Measurements from ENCODE around the gene RPGRIP1. TPM values are rescaled to one million over a fixed set of nuclear protein-coding genes. Genes with fewer than 3 reads are reported as not detected.
"Not testable (repeated sequence)": the region's sequence is repeated elsewhere in the genome, so short reads cannot be mapped to it uniquely, and the experiment has no call there.

RPGRIP1 gene
- total RNA-seq, 2 experiments from 2014 or later, result not detected

DNA sequence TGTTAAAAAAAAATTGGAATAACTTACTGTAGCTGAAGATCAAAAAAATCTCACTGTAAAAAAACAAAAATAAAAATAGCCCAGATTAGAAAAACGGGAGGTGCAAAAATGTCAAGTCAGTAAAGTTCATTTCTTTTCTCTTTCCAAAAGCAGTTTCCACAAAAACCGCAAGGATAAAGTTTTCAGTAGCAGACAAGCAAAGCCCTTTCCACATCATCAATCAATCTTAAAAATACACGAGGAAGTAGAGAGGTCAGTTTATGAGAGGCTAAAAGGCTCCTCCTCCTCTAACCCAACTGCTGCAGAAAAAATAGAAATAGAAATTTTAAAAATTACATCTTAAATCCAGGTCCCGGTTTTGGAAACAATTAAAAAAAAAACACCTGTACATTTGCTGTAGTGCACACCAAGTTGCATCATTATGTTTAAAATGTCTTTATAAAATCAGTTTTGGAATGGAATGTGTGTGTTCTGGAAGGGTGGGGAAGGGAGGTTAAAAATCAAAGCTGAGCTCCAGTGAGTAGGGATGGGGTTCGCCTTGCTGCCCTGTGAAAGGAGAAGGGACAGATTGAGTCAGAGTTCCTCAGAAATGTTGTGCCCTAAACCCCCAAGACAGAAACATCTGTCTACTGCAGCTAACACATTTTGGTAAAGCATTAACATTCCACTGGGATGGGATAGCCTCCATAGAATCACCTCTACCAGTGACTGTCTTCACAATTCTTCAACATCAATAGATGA lies 16.4 kb upstream of the RPGRIP1 start:
- DNase-seq, result no peak
- ChIA-PET CTCF (interaction anchor here (0.7 to 1.4 kb wide), 2 partner anchors 8 to 9 kb away, joined by 3 to 4 read pairs; no protein-coding TSS in a partner anchor), POLR2A (no interaction called here)
- H3K36me3 Mint-ChIP-seq (ENCODE audit: low read depth), result peaks cover 85% of the 10 kb centered on the region
- no peaks in the 10 kb centered on the region for H3K9me3 Mint-ChIP-seq
- peak overlapping the region; percentile 87 for H3K27ac Mint-ChIP-seq
- peak overlapping the region; percentile 100 for H3K4me3 Mint-ChIP-seq
- no peaks in the 10 kb centered on the region for H3K27me3 Mint-ChIP-seq
- peaks cover 77% of the 10 kb centered on the region for H3K4me1 Mint-ChIP-seq

DNA sequence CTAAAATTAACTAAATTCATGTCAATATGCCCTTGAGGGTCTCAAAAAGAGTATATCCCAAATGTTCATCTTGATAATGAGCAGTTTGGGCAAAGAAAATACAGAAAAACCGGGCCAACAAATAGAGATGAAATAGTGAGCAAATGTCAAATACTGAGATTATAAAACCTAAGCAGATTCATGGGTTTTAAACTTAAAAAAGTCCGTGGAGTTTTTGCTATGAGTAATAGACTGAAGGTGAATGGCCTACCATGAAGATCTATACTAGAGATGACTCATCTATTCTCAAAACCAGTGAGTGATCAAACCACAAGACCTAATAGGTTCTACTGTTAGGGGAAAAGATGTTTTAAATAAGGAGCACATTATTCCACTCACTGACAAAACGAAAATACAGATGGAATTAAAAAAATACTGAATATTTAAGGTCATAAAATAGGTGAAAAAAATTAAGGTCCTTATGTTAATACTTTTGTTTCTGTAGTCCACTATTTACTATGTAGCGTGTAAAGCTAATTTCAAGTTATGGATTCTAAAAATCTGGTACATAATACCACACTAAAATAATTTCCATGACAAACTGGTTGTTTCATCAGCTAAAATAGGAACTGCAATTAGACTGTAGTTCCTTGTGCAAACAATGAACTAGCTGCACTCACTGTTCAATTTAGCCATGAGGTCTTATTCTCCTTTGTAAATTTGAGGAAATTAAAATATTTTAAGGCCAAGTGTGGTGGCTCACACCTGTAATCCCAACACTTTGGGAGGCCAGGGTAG lies 15.7 kb upstream of the RPGRIP1 start:
- Mint-ChIP-seq H3K4me3 (peak overlapping the region; percentile 100), H3K4me1 (peaks cover 69% of the 10 kb centered on the region), H3K27ac (peak overlapping the region; percentile 87), H3K9me3 (no peaks in the 10 kb centered on the region), H3K36me3 (ENCODE audit: low read depth) (peaks cover 84% of the 10 kb centered on the region), H3K27me3 (no peaks in the 10 kb centered on the region)
- DNase-seq, result no peak
- ChIA-PET POLR2A (no interaction called here), CTCF (interaction anchor here (0.6 to 1.9 kb wide), 4 partner anchors 10 to 62 kb away, joined by 3 to 5 read pairs (median 4); no protein-coding TSS in a partner anchor)

DNA sequence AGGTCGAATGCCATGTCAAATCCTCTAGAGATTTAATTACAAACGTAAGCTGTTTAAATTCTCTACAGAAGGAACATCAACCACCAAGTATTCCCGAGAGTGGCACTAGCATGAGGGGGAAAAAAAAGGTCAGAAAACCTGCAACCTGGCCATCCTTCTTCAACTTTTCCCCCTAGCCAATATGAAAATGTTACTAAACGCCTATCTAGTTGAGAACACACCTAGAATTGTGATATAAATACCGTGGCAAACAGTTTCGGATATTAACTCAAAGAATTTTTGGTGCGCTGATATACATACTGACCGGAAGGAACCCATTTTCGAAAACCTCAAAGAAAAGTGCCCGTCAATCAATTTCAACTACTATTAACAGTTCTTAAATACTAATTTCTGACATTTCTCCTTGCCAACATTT lies 12.4 kb upstream of the RPGRIP1 start:
- H3K4me3 Mint-ChIP-seq, result peak overlapping the region; percentile 100
- no peak for DNase-seq
- no peaks in the 10 kb centered on the region for H3K27me3 Mint-ChIP-seq
- peaks cover 71% of the 10 kb centered on the region for H3K36me3 Mint-ChIP-seq (ENCODE audit: low read depth)
- ChIA-PET CTCF (interaction anchor here (1.5 kb wide), 1 partner anchor 100 kb away, joined by 4 read pairs; no protein-coding TSS in a partner anchor), POLR2A (no interaction called here)
- peaks cover 56% of the 10 kb centered on the region for H3K4me1 Mint-ChIP-seq
- H3K27ac Mint-ChIP-seq, result peak overlapping the region; percentile 100
- H3K9me3 Mint-ChIP-seq, result no peaks in the 10 kb centered on the region

DNA sequence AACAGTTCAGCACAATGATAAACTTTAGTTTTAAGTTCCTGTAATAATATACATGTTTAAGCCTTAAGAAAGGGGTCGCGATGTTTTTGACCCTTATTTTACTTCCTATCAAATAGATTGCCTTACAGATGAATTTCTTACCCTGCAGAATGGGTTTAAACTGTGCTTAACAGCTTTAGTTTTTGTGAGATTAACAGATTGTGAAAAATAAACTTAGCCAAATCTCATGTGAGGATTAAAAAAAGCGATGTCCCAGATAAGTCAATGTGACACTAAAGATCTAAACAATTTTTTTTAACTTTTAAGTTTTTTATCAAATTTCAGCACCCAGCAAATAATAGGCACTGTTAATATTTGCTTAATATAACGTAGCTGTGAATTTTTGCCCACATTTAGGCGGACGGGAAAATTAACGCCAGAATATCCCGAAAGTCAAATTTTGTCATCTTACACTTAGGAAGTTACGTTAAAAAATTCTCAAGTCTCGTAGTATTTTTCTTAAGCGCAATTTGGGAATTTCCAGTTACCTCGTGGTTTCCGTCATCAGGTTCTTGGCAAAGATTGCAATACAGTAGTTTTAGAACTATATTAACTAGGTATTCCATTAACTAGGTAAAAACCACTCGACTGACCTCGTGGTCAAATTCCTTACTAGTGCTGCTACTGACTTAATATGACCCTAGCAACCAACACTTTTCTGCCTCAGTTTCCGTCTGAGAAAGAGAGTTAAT lies 11.8 kb upstream of the RPGRIP1 start:
- H3K36me3 Mint-ChIP-seq (ENCODE audit: low read depth), result peaks cover 66% of the 10 kb centered on the region
- no peak for DNase-seq
- CTCF ChIA-PET, result interaction anchor here (1.5 kb wide), 1 partner anchor 100 kb away, joined by 4 read pairs; no protein-coding TSS in a partner anchor
- no peaks in the 10 kb centered on the region for H3K9me3 Mint-ChIP-seq
- peaks cover 50% of the 10 kb centered on the region for H3K4me1 Mint-ChIP-seq
- POLR2A ChIA-PET, result no interaction called here
- H3K27me3 Mint-ChIP-seq, result no peaks in the 10 kb centered on the region
- H3K4me3 Mint-ChIP-seq, result peak overlapping the region; percentile 100
- peak overlapping the region; percentile 100 for H3K27ac Mint-ChIP-seq

DNA sequence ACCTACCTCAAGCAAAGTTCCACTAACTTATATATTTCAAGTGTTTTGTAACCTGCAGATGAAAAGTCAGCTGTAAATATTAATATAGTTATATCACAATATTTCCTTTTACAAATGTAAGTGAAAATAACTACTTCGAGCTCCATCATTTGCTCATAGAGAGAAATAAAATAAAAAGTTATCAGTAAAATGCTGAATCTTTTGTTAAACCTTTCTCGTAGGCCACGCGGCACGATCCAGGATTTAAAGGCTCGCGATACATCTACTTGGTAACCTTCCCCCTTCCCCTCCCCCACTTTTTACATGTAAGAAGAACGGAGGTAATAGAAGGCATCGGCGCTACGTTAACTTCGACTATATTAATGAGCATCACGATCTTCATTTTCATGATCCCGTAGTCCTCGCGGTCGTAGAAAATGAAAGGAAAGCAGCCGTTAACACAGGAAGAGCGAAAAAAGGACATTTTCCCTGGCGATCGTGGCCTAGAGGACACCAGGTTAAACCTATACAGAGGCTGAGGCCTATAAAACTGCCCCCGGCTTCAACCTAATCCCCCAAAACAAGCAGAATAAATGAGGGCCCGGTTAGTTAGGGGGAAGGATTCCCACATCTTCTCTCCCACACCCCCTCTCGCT lies 11.1 kb upstream of the RPGRIP1 start:
- Mint-ChIP-seq H3K4me3 (peak overlapping the region; percentile 100), H3K27ac (peak overlapping the region; percentile 100), H3K4me1 (peaks cover 43% of the 10 kb centered on the region), H3K9me3 (no peaks in the 10 kb centered on the region), H3K36me3 (ENCODE audit: low read depth) (peaks cover 59% of the 10 kb centered on the region), H3K27me3 (no peaks in the 10 kb centered on the region)
- DNase-seq, result peak; percentile 59
- ChIA-PET CTCF (no interaction called here), POLR2A (no interaction called here)

DNA sequence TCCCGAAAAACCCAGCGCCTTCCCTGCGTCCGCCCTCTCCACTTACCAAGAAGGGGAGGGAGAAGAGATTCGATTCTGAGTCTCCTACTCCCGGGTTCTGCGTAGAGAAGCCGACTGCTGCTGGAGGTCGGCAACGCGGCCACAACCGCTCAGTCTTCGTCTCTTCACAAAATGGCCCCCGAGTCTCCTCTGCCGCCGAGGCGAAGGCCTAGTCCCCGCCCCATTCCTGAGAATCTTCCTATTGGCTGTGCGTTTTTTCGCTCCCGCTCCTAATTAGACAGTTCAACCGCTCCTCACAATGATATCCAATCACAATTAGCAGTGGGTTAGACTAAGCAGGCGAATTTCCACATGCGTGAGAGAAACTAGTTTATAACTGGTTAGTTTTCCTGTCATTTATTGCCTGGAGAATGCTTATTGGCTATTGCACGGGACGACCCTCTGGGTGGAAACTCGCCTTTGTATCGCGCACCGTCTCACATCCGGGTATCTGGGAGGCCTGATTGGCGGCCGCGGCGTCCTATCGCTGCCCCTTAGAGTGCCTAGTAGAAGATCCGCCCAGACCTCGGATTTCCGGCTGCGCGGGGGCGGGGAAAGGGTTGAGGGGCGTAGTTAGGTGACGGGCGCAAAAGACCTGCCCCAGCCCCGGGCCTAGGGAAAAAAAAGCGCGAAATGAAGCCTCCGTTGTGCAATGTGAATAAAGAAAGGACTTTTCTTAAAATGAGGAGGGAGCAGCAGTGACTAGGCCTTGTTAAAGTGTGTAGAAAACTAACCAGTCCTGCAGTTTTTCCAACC lies 10.4 kb upstream of the RPGRIP1 start, which contains the start of gene HNRNPC:
Gene HNRNPC, minus strand, starts transcription at position 191 of the 795 bp plus-strand sequence. CDS start 35,249 bp downstream, outside the sequence.
- Mint-ChIP-seq H3K9me3 (no peaks in the 10 kb centered on the region), H3K4me3 (peak within 1 kb of the TSS; percentile 100), H3K36me3 (ENCODE audit: low read depth) (peaks cover 52% of the 10 kb centered on the region), H3K27me3 (no peaks in the 10 kb centered on the region), H3K27ac (peak within 1 kb of the TSS; percentile 100), H3K4me1 (peaks cover 36% of the 10 kb centered on the region)
- peak; percentile 100 for DNase-seq
- CTCF ChIA-PET, result interaction anchor here (0.6 to 0.9 kb wide), 3 partner anchors 10 to 113 kb away, joined by 3 to 4 read pairs (median 4); partner anchors contain the start of gene RPGRIP1
- POLR2A ChIA-PET, result interaction anchor here (1.0 kb wide), 1 partner anchor 83 kb away, joined by 9 read pairs; no protein-coding TSS in a partner anchor

DNA sequence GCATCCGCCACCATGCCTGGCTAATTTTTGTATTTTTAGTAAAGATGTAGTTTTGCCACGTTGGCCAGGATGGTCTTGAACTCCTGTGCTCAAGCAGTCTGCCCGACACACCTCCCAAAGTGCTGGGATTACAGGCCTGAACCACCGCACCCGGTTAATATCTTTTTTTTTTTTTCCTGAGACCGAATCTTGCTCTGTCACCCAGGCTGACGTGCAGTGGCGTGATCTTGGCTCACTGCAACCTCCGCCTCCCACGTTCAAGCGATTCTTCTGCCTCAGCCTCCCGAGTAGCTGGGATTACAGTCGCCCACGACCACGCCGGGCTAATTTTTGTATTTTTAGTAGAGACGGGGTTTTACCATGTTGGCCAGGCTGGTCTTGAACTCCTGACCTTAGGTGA lies 7.2 kb upstream of the RPGRIP1 start:
- H3K27ac Mint-ChIP-seq, CTCF ChIA-PET, H3K4me3 Mint-ChIP-seq, POLR2A ChIA-PET, DNase-seq, H3K27me3 Mint-ChIP-seq, H3K9me3 Mint-ChIP-seq: not testable (repeated sequence)
- H3K4me1 Mint-ChIP-seq, result peaks cover 12% of the 10 kb centered on the region
- peaks cover 21% of the 10 kb centered on the region for H3K36me3 Mint-ChIP-seq (ENCODE audit: low read depth)

DNA sequence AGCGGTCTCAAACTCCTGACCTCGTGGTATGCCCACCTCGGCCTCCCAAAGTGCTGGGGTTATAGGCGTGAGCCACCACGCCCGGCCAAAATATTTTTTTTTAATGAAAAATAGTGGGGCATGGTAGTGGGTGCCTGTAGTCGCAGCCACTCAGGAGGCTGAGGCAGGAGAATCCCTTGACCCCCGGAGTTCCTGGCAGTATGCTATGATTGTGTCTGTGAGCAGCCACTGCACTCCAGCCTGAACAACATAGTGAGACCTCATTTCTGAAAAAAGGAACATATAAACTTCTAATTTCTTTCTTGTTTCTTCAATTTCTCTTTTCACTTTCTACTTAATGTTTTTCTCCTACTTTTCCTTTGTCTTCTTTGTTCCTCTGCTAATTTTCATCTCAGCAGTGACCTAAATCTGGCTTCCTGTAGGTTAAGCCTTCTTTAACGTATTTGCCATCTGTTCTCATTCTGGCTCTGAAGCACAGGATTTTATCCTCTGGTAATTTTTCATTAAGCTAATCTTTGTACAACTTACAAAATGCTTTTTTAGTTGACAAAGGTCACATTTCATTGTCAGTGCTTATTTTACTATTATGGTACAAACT lies 4.5 kb upstream of the RPGRIP1 start:
- no peak for DNase-seq
- no peak overlapping the region for H3K27ac Mint-ChIP-seq
- peaks cover 3% of the 10 kb centered on the region for H3K4me1 Mint-ChIP-seq
- H3K36me3 Mint-ChIP-seq (ENCODE audit: low read depth), result no peaks in the 10 kb centered on the region
- ChIA-PET POLR2A (no interaction called here), CTCF (interaction anchor here (1.0 kb wide), 1 partner anchor 8 kb away, joined by 4 read pairs; no protein-coding TSS in a partner anchor)
- H3K4me3 Mint-ChIP-seq, result no peak overlapping the region
- no peaks in the 10 kb centered on the region for H3K9me3 Mint-ChIP-seq
- no peaks in the 10 kb centered on the region for H3K27me3 Mint-ChIP-seq

DNA sequence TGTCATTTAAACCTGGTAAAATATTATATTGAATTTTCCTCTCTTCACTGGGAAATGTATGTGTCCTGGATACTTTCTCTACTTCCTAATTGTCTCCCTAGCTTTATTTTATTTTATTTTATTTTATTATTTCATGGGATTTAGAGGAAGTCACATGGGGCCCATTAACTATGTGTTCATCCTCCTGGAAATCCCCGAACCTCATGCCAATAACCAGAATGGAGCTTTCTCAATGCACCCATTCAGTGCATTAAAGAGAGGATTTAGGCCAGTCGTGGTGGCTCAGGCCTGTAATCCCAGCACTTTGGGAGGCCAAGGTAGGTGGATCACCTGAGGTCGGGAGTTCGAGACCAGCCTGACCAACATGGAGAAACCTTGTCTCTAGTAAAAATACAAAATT lies 1.3 kb upstream of the RPGRIP1 start:
- POLR2A ChIA-PET, result interaction anchor here (0.6 kb wide), 1 partner anchor 14 kb away, joined by 3 read pairs; no protein-coding TSS in a partner anchor
- H3K9me3 Mint-ChIP-seq, result no peaks in the 10 kb centered on the region
- H3K27me3 Mint-ChIP-seq, result no peaks in the 10 kb centered on the region

DNA sequence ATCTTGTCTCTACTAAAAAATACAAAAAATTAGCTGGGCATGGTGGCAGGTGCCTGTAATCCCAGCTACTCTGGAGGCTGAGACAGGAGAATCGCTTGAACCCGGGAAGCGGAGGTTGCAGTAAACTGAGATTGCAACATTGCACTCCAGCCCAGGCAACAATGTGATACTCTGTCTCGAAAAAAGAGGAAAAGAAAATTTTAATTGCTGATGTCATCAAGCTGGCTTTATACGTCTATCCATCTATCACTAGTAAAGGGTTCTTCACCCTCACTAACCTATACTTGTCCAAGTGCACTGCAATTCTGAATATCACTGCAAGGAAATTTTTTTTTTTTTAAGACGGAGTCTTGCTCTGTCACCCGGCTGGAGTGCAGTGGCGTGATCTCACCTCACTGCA lies 2.0 kb downstream of the RPGRIP1 start:
- POLR2A ChIA-PET; H3K27me3 Mint-ChIP-seq; CTCF ChIA-PET; H3K36me3 Mint-ChIP-seq (ENCODE audit: low read depth); H3K27ac Mint-ChIP-seq; DNase-seq; H3K4me1 Mint-ChIP-seq; H3K9me3 Mint-ChIP-seq; H3K4me3 Mint-ChIP-seq: not testable (repeated sequence)

More for the DNA sequence above, 1.3 kb upstream of the RPGRIP1 start:
- Mint-ChIP-seq H3K36me3 (ENCODE audit: low read depth) (no peaks in the 10 kb centered on the region), H3K4me1 (peaks cover 3% of the 10 kb centered on the region), H3K27ac (no peak overlapping the region), H3K4me3 (no peak overlapping the region)
- DNase-seq, result no peak
- CTCF ChIA-PET, result no interaction called here

DNA sequence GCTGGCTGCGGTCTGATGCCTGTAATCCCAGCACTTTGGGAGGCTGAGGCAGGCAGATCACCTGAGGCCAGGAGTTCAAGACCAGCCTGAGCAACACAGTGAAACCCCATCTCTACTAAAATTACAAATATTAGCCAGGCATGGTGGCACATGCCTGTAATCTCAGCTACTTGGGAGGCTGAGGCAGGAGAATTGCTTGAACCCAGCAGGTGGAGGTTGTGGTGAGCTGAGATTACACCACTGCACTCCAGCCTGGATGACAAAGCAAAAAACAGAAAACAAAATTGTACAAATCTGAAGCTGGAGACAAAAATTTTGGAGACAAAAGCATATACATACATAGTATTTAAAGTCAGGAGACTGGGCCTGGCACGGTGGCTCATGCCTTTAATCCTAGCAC lies 6.6 kb downstream of the RPGRIP1 start:
- H3K4me3 Mint-ChIP-seq; H3K36me3 Mint-ChIP-seq (ENCODE audit: low read depth); H3K4me1 Mint-ChIP-seq; POLR2A ChIA-PET; H3K27me3 Mint-ChIP-seq; H3K9me3 Mint-ChIP-seq; H3K27ac Mint-ChIP-seq; CTCF ChIA-PET; DNase-seq: not testable (repeated sequence)
